Measurements from ENCODE around the gene FBXO42. TPM values are rescaled to one million over a fixed set of nuclear protein-coding genes. Genes with fewer than 3 reads are reported as not detected.

Gene FBXO42
- total and polyA plus RNA-seq, 2 of the 13 experiments (the other 11 are each of a cell fraction or from before 2014, with no cell fraction given), result 7.6 to 17.5 TPM

GRCh38 chr1:16205891-16206546, 146.3 kb downstream of the FBXO42 start:
- FAIRE-seq, result no peak
- POLR2A ChIA-PET, result interaction anchor here (1.1 to 1.7 kb wide), 7 partner anchors 11 to 161 kb away, joined by 3 to 19 read pairs (median 3); partner anchors contain the start of genes CPLANE2 and SZRD1
- WGBS (ENCODE audit: low lambda C conversion rate), result 68% methylated on average over 12 of the region's 38 CpGs
- TF ChIP-seq IKZF5 (CRISPR knock-in tag; IDR thresholded peaks at IDR 0.05) (0 out of 2 replicates have a peak, but pooled peaks have one; percentile 17), EED (CRISPR knock-in tag; IDR thresholded peaks at IDR 0.05) (0 out of 2 replicates have a peak, but pooled peaks have one; percentile 59), ZC3H4 (CRISPR knock-in tag; IDR thresholded peaks at IDR 0.05; ENCODE audit: borderline replicate concordance) (no peak), CHD2 (IDR thresholded peaks at IDR 0.05; ENCODE audit: low read depth, low read length) (no peak), ZBTB20 (CRISPR knock-in tag; IDR thresholded peaks at IDR 0.05; ENCODE audit: borderline replicate concordance, low read depth) (0 out of 2 replicates have a peak, but pooled peaks have one; percentile 31), RXRA (CRISPR knock-in tag; IDR thresholded peaks at IDR 0.05) (peak; percentile 57), ZKSCAN5 (CRISPR knock-in tag; IDR thresholded peaks at IDR 0.05) (0 out of 2 replicates have a peak, but pooled peaks have one; percentile 46), CBFB (CRISPR knock-in tag; IDR thresholded peaks at IDR 0.05) (no peak), MXD4 (CRISPR knock-in tag; IDR thresholded peaks at IDR 0.05) (peak; percentile 50; the same call in 1 of the 2 replicates), CEBPG (CRISPR knock-in tag; IDR thresholded peaks at IDR 0.05) (peak; percentile 48), SP1 (IDR thresholded peaks at IDR 0.05) (no peak), SP1 (CRISPR knock-in tag; IDR thresholded peaks at IDR 0.05) (peak; percentile 24; the same call in 1 of the 2 replicates), ZNF280D (CRISPR knock-in tag; IDR thresholded peaks at IDR 0.05) (0 out of 2 replicates have a peak, but pooled peaks have one; percentile 17), PHF8 (CRISPR knock-in tag; IDR thresholded peaks at IDR 0.05) (0 out of 2 replicates have a peak, but pooled peaks have one; percentile 18), ZSCAN12 (CRISPR knock-in tag; IDR thresholded peaks at IDR 0.05) (no peak), TFDP1 (CRISPR knock-in tag; IDR thresholded peaks at IDR 0.05; ENCODE audit: borderline replicate concordance) (peak; percentile 40; the same call in 1 of the 2 replicates)

More at GRCh38 chr1:16205891-16206546, 146.3 kb downstream of the FBXO42 start:
- Histone ChIP-seq H3K27ac (ENCODE audit: extremely low read length, insufficient read depth, low read length) (no peak overlapping the region), H4K20me1 (ENCODE audit: insufficient read depth, low read length) (no peaks in the 10 kb centered on the region), H3K4me3 (replicated peaks in 1 of 3; ENCODE audit: insufficient read depth in 1 of 3, low read depth in 2 of 3, low read length in 3 of 3) (peak overlapping the region; percentile 56 to 82 (median 61)), H2AFZ (ENCODE audit: low read length) (no peak overlapping the region), H3K27me3 (ENCODE audit: control insufficient read depth in 1 of 2, insufficient read depth in 2 of 2, low read length in 2 of 2) (peaks cover 7 to 29% of the 10 kb centered on the region in 2 experiments; a peak in 3 of 5 replicates), H3K79me2 (ENCODE audit: insufficient read depth, low read length) (no peaks in the 10 kb centered on the region), H3K4me2 (ENCODE audit: low read depth, low read length) (peak overlapping the region; percentile 86), H3K36me3 (replicated peaks in 1 of 2; ENCODE audit: control insufficient read depth in 1 of 2, insufficient read depth in 2 of 2, low read length in 2 of 2) (no peaks in the 10 kb centered on the region), H3K4me1 (ENCODE audit: insufficient read depth, low read length) (peaks cover 37% of the 10 kb centered on the region), H3K9me3 (ENCODE audit: low read length) (no peaks in the 10 kb centered on the region), H3K9ac (ENCODE audit: insufficient read depth, low read depth, low read length) (peak overlapping the region; percentile 61; the same call in 1 of the 2 replicates)
- no TSS peak for BruUV-seq (replicated peaks)
- DNase-seq (ENCODE audit: low spot score) (no peak), ATAC-seq (peak; percentile 30)
- CTCF ChIA-PET (ENCODE audit: low intra/inter-chr PET ratio, low total read pairs), result interaction anchor here (1.9 kb wide), 1 partner anchor 39 kb away, joined by 14 read pairs; no protein-coding TSS in a partner anchor
- intact Hi-C loops (cut with micrococcal nuclease; ENCODE audit: unreplicated experiment) (loop anchor here (1.0 to 2.0 kb wide), 2 partner anchors 31 to 38 kb away; partner anchors contain the start of gene CPLANE2), in situ Hi-C loops (cut with HindIII; ENCODE audit: extremely low pct_ligation_motif_present, low pct_unique_long_range_greater_than_20kb) (loop anchor here (5.0 kb wide), 1 partner anchor 36 kb away; no protein-coding TSS in a partner anchor)
